HG03045 (cell line): ENCODE results near the gene PRKD1.
"Not testable (repeated sequence)": the region's sequence is repeated elsewhere in the genome, so short reads cannot be mapped to it uniquely, and the experiment has no call there.

Experiments used
- ATAC-seq: cut with Tn5 transposase; IDR thresholded peaks from one replicate; pipeline ENCODE4 v1.9.1; 2021; ENCODE audit warnings: mild to moderate bottlenecking, moderate library complexity; ENCODE audit not compliant: unreplicated experiment

Gene PRKD1

DNA sequence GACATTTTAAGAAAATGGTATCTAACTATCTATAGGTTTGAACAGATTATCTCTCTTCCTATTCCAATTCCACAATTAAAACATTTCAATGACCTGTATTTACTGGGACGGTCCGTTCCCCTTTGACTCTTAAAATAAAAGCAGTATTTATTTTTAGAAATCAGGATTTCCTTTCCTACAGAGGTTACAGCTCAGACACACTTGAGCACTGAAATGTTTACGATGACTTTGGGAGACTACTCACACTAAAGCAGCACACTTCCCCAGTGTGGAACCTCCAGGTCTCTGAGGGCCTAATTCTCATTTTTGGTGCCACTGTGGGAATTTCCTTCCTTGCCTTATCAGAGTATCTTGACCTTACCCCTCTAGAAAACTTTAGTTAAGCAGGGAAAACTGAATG lies 181.8 kb downstream of the PRKD1 start:
- ATAC-seq = no peak

DNA sequence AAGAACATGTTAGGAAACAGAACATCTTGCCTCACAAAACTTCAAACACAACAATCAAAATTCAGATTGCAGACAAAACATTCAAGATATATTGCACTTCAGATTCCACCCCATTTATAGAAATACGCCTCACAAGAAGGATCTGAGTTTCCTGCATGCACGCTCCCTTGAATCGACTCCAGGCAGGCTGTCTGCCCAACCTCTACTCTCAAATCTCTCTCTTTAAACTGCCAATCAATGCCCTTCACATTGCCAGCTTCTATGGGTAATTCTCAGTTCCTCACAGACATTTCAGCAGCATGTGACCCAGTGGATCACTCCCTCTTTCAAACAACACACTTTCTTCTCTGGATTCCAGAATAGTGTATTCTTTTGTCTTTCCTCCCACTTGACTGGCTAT lies 184.1 kb downstream of the PRKD1 start:
- ATAC-seq = no peak

DNA sequence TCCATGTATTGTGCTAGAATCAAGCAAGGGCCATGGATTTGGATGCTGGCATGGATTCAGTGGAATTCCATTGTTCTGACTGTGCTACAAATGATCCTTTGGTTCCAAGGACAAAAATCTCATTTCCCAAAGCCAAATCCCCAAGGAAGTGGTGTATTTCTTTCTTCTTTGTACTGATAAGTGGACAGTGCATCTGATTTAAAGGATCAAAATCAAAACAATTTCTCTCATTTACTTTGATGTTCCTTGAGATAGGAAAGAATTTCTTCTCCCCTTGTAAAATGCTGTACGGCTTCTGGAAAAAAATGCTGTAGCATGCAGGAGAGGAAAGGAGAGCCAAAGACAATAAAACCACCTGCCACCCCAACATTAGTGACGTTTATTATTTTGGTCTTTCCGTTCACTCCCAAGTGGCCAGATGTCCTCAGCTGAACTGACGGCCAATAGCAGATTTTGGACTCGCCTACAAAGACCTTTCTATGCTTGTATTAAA lies 185.7 kb downstream of the PRKD1 start:
- no peak for ATAC-seq

DNA sequence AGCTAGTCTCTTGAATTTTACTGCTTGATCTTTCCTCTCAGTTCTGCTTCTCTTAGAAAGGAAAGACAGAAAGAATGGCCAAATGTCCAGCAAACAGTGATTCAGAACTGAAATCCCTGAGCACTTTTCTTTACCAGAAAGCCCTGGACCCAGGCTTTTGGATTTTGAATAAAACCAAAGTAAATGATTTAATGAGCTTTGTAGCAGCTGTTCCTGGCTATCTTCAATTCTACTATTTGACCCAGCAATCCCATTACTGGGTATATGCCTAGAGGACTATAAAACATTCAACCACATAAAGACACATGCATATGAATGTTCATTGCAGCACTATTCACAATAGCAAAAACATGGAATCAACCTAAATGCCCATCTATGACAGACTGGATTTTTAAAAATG lies 187.2 kb downstream of the PRKD1 start:
- no peak for ATAC-seq

DNA sequence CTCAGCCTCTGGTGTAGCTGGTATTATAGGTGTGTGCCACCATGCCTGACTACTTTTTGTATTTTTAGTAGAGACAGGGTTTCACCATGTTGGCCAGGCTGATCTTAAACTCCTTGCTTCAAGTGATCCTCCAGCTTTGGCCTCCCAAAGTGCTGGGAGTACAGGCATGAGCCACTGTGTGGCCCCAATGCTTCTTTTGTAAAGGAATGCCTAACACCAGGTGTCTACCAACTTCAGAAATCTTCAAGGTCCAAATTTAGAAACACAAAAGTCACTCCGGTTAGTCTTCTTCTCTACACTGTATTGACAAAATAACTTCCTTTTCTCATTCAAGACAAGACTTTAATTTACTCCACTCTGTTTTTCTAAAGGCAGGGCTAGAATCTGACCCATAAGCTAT lies 188.7 kb downstream of the PRKD1 start:
- no peak for ATAC-seq

DNA sequence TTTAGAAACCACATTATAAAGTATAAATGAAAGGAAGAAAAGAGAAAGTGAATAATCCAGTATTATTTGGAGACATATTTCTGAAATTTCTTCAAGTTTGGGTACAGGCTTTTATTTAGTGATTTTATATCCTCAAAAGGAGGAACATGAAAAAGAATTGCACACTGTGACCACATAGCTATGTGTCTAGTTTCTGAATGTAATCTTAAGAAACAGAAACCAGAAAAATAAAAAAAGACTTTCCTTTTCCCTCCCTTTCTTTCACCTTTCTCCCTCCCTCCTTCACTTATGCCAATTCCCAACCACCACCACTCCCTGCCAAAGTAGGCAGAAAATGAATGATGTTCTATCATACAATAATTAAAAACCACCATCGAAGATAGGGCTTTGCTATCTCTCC lies 189.6 kb downstream of the PRKD1 start:
- no peak for ATAC-seq

DNA sequence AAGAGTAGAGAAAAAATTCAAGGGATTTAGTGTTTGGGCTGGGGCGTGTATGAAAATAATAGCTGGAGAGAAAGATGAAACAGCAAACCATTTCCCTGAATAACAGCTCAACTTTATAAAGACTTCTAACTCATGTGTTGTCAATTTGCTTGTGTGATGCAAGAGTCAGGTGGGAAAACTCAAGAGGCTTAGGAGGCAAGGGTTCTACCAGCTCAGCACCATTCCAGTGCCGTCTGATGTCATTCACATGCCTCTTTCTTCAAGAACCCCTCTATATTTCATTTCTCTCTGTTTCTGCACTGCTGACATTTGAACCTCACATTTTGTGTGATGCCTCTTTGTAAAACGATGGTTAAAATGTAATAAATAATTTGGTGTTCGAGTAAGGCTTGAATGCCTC lies 192.2 kb downstream of the PRKD1 start:
- no peak for ATAC-seq

DNA sequence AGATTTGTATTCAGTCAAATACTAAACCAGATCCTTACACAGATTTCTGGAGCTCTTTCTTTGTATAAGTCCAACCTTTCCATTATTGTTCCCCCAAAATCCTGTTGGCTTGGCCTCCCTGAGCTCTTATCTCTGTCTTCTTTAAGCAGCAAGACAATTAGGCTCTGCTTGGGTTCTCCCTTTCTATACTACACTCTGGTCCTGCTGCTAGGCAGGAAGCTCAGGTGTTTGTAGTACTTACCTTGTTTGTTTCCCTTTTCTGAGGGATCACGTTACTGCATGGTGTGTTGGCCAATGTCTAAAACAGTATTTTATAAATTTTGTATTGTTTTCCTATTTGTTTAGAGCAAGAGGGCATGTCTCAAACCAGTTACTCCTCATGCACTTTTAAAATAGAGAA lies 192.9 kb downstream of the PRKD1 start:
- ATAC-seq = no peak

DNA sequence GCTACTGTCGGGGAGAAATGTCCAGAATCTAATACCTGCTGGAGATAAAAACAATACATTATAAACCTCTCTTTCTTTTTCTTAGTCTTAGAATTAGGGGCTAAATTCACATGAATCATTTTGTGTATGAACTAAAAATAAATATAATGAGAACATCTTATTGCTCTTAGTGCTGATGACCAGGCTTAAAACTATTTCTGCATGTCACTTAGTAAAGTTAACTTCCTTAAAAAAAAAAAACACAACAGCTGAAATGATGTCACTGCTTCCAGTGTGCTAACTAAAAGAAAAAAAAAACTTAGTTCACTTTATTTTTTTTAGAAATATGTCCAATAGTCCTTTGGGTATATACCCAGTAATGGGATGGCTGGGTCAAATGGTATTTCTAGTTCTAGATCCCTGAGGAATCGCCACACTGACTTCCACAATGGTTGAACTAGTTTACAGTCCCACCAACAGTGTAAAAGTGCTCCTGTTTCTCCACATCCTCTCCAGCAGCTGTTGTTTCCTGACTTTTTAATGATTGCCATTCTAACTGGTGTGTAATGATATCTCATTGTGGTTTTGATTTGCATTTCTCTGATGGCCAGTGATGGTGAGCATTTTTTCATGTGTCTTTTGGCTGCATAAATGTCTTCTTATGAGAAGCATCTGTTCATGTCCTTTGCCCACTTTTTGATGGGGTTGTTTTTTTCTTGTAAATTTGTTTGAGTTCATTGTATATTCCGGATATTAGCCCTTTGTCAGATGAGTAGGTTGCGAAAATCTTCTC lies 200.9 kb downstream of the PRKD1 start:
- ATAC-seq = not testable (repeated sequence)

DNA sequence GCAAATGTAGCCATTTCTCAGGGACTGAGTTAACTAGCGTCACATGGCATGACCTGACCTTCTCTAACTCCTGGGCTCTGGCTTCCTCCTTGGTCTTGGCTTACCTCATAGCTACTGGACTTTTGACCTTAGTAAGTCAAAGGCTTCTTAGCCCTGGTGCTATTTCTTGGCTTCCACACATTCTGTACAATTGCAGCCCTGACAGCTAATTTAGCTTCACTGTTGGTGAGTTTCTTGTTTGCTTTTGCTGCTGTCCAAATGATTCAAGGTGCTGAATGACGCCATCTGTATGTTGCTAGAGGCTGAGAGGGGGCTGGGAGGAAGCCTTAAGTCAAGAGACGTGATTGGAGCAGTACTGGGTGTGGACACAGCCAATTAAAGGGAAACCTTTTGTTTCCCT lies 202.7 kb downstream of the PRKD1 start:
- no peak for ATAC-seq

DNA sequence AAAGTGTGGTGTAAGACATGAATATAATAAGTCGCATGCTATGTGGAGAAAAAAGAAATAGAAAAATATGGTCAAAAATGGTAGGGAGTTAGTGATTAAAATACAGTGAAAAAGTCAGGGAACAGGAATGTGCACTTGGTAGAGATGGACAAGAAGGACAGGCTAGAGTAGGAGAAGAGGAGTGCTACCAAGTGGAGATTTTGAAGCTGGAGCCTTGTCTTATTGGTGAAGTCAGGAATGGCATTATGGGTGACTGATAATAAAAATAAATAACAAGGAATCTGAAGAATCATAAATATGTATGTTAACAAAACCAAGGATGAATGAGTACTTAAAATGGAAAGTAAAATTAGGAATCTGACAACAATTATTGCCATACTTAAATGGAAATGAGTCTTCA lies 204.8 kb downstream of the PRKD1 start:
- no peak for ATAC-seq

DNA sequence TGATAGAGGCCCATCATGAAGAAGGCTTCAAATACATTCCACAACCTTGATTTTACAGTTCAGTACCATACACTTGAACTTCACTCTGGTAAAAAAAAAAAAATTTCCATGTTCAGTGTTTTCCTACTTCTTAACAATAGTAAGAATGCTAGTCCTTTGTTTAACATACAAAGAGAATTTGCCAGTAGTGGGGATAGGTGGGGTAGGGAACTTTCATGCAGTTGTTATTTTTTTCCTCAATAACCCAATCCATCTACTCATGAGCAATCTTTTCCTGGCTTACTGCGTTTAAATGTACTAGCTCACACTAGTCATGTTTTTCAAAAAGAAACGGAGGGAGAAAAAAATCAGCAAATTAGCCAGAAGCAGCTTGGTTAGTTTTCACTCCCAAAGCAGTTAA lies 206.1 kb downstream of the PRKD1 start:
- no peak for ATAC-seq

DNA sequence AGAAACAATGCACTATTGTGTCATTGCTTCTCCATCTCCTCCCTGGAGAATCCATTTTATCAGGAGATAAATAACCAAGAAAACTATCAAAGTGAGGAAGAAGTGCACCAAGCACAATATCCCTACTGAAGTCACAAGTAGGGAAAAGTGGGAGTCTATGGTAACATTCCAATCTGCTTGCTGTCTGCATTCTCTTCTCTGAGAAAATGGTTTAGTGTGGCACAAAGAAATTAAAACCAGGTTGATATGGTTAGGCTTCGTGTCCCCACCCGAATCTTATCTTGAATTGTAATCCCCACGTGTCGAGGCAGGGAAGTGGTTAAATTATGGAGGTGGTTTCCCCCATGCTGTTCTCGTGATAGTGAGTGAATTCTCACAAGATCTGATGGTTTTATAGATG lies 209.7 kb downstream of the PRKD1 start:
- ATAC-seq = no peak

DNA sequence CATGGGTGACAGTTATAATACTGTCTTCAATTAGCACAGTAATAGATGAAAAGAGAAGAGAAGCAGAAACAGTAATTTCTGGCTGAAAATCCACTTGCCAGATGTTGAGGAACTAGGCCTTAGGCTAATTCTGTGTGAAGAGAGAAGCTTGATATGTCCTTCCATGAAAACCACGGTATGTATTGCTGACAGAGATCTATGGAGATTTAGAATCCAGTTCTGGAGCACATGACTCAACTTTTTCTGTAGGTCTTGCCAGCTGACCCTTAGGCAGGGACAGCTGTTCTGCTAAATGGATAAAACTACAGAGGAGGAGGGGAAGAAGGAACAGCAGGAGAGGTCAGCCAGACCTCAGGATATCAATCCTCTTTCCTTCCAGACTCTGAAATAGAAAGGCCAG lies 211.5 kb downstream of the PRKD1 start:
- ATAC-seq = no peak

DNA sequence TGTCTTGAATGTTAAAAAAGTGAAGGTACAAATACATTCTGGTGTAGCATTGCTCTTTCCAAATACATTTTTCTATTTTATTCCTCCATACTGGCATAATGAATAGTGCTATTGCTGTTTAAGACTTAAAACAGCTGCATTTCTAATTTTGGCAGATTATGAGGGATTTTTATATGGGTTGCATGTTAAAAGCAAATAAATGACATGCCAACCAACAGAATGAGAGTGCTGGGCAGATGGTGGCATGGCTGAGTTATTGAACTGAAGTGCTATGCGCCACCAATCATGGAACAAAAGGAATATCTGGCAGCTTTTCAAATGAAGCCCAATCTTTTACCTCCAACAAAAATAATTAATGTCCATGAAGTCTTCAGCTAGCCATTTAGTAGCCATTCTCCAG lies 215.0 kb downstream of the PRKD1 start:
- ATAC-seq = no peak

DNA sequence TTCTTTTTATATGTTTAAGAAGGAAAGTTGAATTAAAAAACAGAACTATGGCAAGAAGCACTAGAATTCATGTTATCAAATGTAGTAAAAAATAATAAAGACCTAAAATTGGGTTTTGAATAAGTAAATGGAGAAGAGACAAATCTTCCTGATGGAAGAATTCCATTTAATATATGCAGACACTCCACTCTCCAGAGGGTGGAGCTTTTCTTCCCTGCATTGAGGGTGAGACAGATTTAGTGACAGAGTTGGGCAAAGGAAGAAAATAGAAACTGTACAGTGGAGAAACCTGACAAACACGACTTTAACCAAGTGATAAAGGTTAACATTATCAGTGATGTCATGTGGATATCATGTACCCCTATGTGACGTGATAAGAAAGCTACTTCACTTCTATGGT lies 217.6 kb downstream of the PRKD1 start:
- ATAC-seq = no peak

DNA sequence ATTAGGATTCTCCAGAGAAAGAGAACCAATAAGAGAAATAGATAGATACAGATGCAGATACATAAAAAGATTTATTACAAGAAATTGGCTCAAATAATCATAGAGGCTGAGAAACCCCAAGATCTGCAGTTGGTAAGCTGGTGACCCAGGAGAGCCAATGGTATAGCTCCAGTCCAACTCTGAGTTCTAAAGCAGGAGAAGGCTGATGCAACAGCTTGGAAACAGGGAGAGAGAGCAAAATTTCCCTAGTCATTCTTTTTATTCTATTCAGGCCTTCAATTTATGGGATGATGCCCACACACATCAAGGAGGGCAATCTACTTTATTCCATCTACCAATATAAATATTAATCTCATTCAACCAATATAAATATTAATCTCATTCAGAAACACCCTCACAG lies 218.2 kb downstream of the PRKD1 start:
- ATAC-seq = no peak

DNA sequence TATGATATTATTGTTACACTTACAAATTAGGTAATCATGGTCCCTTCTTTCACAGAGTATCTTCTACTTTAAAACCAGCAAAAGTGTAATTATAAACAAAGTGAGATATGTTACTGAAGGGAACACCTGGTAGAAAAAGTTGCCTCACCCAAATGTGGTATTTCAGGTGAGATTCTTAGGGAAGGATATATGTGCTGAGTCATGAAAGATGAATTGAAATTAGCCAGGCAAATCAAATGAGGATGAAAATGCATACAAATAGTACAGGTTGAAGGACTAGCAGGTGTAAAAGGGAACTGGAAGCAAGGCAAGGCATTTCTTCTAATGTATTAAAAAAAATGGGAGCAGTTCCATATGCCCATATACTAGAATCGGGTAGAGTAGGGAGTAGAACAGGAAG lies 220.9 kb downstream of the PRKD1 start:
- ATAC-seq = no peak

DNA sequence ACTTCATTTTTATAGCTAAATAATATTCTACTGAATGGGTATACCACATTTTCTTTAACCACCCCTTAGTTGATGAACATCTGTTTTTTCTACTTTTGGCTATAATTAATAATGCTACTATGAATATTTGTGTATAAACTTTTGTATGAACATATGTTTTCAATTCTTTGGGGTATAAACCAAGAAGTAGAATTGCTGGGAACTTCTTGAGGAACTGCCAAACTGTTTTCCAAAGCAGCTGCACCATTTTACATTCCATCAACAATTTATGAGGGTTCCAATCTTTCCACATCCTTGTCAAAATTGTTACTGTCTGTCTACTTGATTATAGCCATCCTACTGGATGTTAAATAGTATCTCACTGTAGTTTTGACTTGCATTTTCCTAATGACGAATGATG lies 221.8 kb downstream of the PRKD1 start:
- ATAC-seq = no peak

DNA sequence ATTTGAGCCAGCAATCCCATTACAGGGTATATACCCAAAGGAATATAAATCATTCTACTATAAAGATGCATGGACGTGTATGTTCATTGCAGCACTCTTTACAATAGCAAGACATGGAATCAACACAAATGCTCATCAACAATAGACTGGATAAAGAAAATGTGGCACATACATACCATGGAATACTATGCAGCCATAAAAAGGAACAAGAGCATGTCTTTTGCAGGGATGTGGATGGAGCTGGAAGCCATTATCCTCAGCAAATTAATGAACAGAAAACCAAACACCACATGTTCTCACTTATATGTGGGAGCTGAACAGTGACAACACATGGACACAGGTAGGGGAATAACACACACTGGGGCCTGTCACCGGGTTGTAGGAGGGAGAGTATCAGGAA lies 238.1 kb downstream of the PRKD1 start:
- not testable (repeated sequence) for ATAC-seq

DNA sequence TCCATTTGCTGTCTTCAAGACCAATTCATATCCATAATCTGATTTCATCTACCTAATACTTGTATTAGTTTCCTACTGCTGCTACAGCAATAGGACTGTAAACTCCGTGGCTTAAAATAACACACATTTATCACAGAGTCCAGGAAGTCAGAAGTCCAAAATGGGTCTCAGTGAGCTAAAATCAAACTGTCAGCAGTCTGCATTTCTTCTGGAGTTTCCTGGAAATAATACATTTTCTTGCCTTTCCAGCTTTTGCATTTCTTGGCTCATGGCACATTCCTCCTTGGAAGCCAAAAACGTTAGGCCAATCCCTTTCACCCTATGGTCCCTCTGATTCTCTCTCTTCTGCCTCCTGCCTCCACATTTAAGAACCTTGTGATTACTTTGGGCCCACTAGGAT lies 239.8 kb downstream of the PRKD1 start:
- no peak for ATAC-seq

DNA sequence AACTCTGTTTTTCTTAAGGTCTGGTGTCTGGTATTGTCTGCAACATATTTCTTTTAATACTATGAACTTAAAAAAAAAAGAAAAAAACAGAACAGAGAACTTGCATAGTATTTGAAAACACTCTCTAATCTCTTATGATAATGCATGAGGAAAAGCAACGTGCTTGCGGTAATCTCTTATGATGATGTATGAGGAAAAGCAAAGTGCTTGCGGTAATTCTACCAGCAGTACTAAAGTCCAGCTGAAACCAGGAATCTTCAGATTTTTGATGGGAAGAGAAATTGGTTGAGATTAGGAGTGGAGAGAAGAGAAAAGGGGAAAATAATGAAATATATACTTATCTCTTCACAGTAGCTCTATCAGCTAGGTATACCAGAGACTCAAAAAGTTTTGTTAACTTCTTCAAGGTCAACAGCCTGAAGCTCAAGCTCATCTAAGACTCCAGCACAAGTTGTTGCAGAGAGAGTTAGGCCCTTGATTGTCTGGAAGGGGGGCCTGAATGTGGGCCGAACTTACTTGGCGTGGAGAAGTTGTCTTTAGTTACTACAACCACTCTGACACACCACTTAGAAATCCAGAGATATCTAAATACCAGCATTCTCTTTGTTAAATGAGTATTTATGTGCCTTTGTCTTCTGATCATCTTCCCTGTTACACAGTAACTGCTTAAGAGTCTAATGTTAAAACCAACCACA lies 240.4 kb downstream of the PRKD1 start:
- no peak for ATAC-seq

DNA sequence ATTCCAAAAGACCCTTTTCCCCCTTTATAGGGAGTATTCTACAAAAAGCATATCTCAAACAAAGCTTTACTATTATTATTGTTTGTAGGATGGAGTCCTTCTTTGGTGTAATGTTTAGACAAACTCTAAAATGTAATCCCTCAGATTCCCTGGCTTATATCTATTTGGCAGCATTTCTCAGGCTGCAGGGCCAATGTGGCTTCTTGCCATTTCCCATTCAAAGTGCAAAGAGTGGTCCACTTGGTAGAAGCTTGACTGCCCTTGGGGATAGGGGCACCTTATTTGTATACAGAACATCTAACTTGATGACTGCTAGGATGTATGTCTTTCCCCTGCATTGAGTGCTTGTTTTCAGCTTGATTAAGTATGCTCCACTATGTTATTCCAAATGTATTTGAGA lies 242.7 kb downstream of the PRKD1 start:
- no peak for ATAC-seq
